Spleen (tissue), 7 donors: ENCODE results near the gene TNFRSF17.

Experiments
- CTCF ChIP-seq, 11 experiments: fragments of 200-600 bp in 7 of 11; fragments of 450-650 bp in 4 of 11; sonication (generic) in 4 of 11; IDR thresholded peaks in 8 of 11; conservative IDR thresholded peaks in 3 of 11; 1 replicate in 7 of 11; 2 replicates in 4 of 11; pipeline versions ENCODE4 v1.4.0 to v1.8.0; 2016 to 2021; ENCODE audit warnings: antibody characterized with exemption in 11 of 11, inconsistent platforms in 4 of 11, mild to moderate bottlenecking in 1 of 11
- POLR2A ChIP-seq, 3 donors: fragments of 450-650 bp; IDR thresholded peaks; one replicate each; pipeline ENCODE4 v1.5.1; 2017; ENCODE audit warnings: antibody characterized with exemption in 3 of 3, mild to moderate bottlenecking in 1 of 3
- donor health status: DM: no; HTN: no; CAD: no; lungs with moderate emphysema.
- donor health status: DM: no; HTN: no; CAD: no.
- donor health status: DM: no; HTN: no; CAD: no.

DNA sequence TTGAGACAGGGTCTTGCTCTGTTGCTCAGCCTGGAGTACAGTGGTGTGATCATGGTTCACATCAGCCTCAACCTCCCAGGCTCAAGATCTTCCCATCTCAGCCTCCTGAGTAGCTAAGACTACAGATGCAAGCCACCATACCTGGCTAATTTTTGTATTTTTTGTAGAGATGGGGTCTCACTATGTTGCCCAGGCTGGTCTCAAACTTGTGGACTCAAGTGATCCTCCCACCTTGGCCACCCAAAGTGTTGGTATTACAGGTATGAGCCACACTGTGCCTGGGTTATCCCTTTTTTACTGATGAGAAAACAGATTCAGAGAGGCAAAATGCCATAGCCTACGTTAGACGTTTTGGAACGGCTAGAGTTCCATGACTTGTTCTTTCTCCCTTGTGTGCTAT, 41.6 kb downstream of the TNFRSF17 start:
- TF ChIP-seq CTCF (IDR thresholded peaks at IDR 0.05 in 8 of 11, conservative IDR thresholded peaks at IDR 0.05 in 3 of 11): no peak
- TF ChIP-seq POLR2A (IDR thresholded peaks at IDR 0.05): no peak
